ENCODE results near the gene APBA1.

Gene APBA1

GRCh38 chr9:69671879-69672595 is at the start of gene APBA1:
TSS of gene APBA1 (minus strand) at chr9:69672371.
- DNase-seq (ENCODE audit: low read depth): no peak

DNA sequence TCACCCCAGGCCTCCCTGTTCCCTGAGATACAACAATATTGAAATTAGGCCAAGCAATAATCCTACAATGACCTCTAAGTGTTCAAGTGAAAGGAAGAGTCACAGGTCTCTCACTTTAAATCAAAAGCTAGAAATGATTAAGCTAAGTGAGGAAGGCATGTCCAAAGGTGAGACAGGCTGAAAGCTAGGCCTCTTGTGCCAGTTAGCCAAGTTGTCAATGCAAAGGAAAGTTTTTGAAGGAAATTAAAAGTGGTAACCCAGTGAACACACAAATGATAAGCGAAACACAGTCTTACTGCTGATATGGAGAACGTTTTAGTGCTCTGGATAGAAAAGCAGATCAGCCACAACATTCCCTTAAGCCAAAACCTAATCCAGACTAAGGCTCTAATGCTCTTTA is 47.8 kb upstream of the APBA1 start:
- no peak overlapping the region for H3K4me3 ChIP-seq (ENCODE audit: low read depth, low read length)
- DNase-seq (ENCODE audit: low read depth): no peak
- TF ChIP-seq, protein P1, sequence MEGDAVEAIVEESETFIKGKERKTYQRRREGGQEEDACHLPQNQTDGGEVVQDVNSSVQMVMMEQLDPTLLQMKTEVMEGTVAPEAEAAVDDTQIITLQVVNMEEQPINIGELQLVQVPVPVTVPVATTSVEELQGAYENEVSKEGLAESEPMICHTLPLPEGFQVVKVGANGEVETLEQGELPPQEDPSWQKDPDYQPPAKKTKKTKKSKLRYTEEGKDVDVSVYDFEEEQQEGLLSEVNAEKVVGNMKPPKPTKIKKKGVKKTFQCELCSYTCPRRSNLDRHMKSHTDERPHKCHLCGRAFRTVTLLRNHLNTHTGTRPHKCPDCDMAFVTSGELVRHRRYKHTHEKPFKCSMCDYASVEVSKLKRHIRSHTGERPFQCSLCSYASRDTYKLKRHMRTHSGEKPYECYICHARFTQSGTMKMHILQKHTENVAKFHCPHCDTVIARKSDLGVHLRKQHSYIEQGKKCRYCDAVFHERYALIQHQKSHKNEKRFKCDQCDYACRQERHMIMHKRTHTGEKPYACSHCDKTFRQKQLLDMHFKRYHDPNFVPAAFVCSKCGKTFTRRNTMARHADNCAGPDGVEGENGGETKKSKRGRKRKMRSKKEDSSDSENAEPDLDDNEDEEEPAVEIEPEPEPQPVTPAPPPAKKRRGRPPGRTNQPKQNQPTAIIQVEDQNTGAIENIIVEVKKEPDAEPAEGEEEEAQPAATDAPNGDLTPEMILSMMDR (IDR thresholded peaks at IDR 0.05; ENCODE audit: control insufficient read depth, extremely low read depth, insufficient read depth): no peak

More at GRCh38 chr9:69671879-69672595, at the start of gene APBA1:
- peak within 1 kb of the TSS; percentile 63 for H3K4me3 ChIP-seq (ENCODE audit: low read depth, low read length)
- TF ChIP-seq, protein P1 (IDR thresholded peaks at IDR 0.05; ENCODE audit: control insufficient read depth, extremely low read depth, insufficient read depth): 0 out of 2 replicates have a peak, but pooled peaks have one; percentile 8

DNA sequence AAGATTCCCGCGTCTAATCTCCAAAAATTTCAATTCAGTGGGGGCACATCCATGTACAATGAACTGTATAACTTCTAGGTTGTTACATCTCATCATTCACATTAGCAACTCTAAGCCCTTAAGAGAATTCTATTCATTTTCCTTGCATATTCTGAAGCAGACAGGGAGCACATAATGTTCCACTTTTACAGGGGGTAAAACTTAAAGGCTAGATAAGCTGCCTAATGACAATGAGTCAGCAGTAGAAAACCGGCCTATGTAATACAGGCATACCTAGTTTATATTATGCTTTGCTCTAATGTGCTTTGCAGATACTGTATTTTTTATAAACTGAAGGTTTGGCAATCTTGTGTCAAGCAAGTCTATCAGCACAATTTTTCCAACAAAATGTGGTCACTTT is 47.2 kb upstream of the APBA1 start:
- DNase-seq (ENCODE audit: low read depth): no peak
- no peak overlapping the region for H3K4me3 ChIP-seq (ENCODE audit: low read depth, low read length)
- TF ChIP-seq, protein P1 (IDR thresholded peaks at IDR 0.05; ENCODE audit: control insufficient read depth, extremely low read depth, insufficient read depth): no peak

DNA sequence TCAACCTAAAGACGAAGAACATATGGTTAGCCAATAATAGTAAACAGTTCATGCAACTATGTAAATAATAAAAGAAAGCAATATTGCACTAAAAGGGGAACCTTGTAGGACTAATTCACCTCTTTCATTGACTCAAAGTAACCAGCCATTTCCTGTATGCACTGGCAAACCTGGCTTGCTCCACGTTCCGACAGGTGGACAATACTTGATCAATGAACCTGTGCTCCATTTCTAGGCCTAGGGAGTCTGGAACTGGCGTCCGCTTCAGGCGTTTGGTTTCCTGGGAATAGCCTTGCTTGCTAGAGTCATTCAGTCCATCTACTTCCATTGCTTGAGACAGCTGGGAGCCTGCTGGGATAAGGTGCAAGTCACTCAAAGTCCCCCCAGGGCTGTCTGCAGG is 46.0 kb upstream of the APBA1 start:
- TF ChIP-seq, protein P1 (IDR thresholded peaks at IDR 0.05; ENCODE audit: control insufficient read depth, extremely low read depth, insufficient read depth): no peak
- no peak for DNase-seq (ENCODE audit: low read depth)
- H3K4me3 ChIP-seq (ENCODE audit: low read depth, low read length): no peak overlapping the region

GRCh38 chr9:69715825-69716224 is 43.7 kb upstream of the APBA1 start:
- peak; percentile 25 for DNase-seq (ENCODE audit: low read depth)
- no peak overlapping the region for H3K4me3 ChIP-seq (ENCODE audit: low read depth, low read length)

DNA sequence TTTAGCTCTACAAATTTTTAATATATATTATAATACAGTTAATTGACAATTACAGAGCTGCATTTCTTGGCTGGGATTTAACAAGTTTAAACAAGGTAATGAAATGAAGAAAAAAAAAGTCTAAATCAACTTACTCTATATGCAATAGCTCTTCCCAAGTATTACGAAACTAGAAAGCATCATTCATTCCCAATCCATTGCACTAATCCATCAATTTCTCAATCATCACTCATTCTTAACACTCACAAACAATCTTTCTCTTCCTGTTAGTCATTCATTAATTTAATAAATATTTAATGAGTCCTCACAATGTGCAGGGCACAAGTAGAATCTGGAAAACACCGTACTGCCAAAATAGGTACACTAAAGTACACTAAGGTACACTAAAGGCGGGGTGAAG is 42.9 kb upstream of the APBA1 start:
- H3K4me3 ChIP-seq (ENCODE audit: low read depth, low read length): no peak overlapping the region
- TF ChIP-seq, protein P1 (IDR thresholded peaks at IDR 0.05; ENCODE audit: control insufficient read depth, extremely low read depth, insufficient read depth): no peak
- no peak for DNase-seq (ENCODE audit: low read depth)

More at GRCh38 chr9:69715825-69716224, 43.7 kb upstream of the APBA1 start:
- TF ChIP-seq, protein P1 (IDR thresholded peaks at IDR 0.05; ENCODE audit: control insufficient read depth, extremely low read depth, insufficient read depth): no peak

DNA sequence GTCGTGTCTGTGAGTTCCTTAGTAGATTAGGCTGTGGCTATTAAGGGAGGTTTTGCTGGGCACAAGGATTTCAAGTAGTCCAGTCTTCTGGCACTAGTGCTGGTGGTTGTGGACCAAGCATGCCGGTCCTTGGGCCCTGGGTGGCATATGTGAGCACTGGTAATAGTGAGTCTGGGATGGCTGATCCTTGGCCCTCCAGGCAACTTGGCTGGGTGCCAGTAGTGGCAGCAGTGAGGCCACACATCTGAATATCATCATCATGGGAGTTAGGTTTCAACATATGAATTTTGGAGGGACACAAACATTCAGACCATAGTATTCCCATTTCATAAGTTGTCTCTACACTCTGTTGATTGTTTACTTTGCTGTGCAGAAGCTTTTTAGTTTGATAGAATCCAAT is 25.3 kb upstream of the APBA1 start:
- TF ChIP-seq, protein P1 (IDR thresholded peaks at IDR 0.05; ENCODE audit: control insufficient read depth, extremely low read depth, insufficient read depth): no peak

More for the DNA sequence above, 25.3 kb upstream of the APBA1 start:
- no peak overlapping the region for H3K4me3 ChIP-seq (ENCODE audit: low read depth, low read length)
- no peak for DNase-seq (ENCODE audit: low read depth)

Measured in LNCaP clone FGC (cell line).